Breast epithelium (tissue), 3 donors: ENCODE results near the gene ATG2A.

Source experiments
- POLR2AphosphoS5 ChIP-seq, 3 donors: sonication (generic); formaldehyde crosslinking; IDR thresholded peaks; one replicate each; pipeline ENCODE4 v1.6.1; 2017; ENCODE audit warnings: antibody characterized with exemption in 3 of 3
- TF ChIP-seq, protein P1 (sequence below), 3 donors: fragments of 450-650 bp; IDR thresholded peaks; one replicate each; pipeline ENCODE4 v1.5.1; 2016 to 2017; ENCODE audit warnings: antibody characterized with exemption in 3 of 3, mild to moderate bottlenecking in 3 of 3, moderate library complexity in 3 of 3

DNA sequence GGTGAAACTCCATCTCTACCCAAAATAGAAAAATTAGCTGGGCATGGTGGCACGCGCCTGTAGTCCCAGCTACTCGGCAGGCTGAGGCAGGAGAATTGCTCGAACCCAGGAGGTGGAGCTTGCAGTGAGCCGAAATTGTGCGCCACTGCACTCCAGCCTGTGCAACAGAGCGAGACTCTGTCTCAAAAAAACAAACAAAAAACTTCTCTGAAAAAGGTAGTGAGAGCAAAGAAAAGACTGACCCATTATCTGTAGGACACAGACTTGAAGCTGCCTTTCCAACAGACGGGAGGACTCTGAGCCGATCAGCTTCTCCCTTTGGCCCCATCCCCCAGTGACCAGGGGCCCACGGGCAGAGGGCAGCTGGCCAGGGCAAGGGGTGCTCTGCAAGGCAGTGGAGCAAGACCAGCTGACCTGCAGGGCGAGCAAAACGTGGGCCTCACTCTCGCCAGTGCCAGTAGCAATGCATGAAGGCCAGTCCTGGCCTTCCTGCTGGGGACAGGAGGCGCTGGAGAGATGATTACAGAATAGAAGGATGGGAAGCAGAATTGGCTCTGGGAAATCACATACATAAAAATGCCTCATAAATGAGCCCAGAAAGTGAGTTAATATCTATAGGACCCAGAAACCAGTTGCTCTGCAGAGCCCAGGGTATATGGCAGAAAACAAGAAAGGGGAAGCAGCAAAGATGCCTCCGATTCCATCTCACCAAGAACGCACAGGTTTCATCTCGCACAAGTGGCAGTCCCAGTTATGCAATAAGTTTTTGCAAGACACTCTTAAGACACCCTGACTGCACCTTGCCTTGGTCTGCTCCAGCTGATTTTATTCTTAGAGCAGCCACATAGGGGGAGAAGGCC, 41.4 kb downstream of the ATG2A start:
- TF ChIP-seq, protein P1, sequence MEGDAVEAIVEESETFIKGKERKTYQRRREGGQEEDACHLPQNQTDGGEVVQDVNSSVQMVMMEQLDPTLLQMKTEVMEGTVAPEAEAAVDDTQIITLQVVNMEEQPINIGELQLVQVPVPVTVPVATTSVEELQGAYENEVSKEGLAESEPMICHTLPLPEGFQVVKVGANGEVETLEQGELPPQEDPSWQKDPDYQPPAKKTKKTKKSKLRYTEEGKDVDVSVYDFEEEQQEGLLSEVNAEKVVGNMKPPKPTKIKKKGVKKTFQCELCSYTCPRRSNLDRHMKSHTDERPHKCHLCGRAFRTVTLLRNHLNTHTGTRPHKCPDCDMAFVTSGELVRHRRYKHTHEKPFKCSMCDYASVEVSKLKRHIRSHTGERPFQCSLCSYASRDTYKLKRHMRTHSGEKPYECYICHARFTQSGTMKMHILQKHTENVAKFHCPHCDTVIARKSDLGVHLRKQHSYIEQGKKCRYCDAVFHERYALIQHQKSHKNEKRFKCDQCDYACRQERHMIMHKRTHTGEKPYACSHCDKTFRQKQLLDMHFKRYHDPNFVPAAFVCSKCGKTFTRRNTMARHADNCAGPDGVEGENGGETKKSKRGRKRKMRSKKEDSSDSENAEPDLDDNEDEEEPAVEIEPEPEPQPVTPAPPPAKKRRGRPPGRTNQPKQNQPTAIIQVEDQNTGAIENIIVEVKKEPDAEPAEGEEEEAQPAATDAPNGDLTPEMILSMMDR (IDR thresholded peaks at IDR 0.05): no peak
- TF ChIP-seq POLR2AphosphoS5 (IDR thresholded peaks at IDR 0.05): no peak
